SW 1271 (cell line): ENCODE data around the gene IL1RAPL1.
"Not testable (repeated sequence)": the region's sequence is repeated elsewhere in the genome, so short reads cannot be mapped to it uniquely, and the experiment has no call there.

Experiments used
- DNase-seq, 2 experiments: peaks; one replicate each; lab custom pipeline; 2025; lab: John Stamatoyannopoulos, UW

Gene IL1RAPL1

GRCh38 chrX:28628120-28628519 is 40.9 kb downstream of the IL1RAPL1 start:
- DNase-seq = no peak

GRCh38 chrX:28638775-28639174 is 51.5 kb downstream of the IL1RAPL1 start:
- DNase-seq = no peak

GRCh38 chrX:28639451-28639850 is 52.2 kb downstream of the IL1RAPL1 start:
- no peak for DNase-seq

DNA sequence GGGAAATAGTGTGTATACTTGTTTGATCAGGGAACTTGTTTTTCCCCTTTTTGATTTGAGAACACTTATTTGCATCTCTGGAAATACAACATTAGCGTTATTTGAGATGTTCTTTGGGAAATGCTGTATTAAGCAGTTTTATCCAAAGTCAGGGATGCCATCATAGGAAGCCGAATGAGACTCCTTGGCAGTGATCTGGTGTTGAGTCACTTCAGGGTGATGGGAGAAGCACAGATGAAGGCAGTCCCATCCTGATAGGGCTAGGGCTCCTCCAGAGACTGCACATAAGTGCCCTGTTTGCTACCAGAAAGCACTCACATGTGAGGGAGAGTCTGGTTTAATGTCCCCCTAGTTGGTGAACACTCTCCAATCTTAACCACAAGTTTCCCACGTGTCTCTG is 62.3 kb downstream of the IL1RAPL1 start:
- no peak for DNase-seq

GRCh38 chrX:28651186-28651585 is 63.9 kb downstream of the IL1RAPL1 start:
- no peak for DNase-seq

- DNase-seq = no peak
Observed at GRCh38 chrX:28659269-28659668, 72.0 kb downstream of the IL1RAPL1 start.

GRCh38 chrX:28665778-28666177 is 78.5 kb downstream of the IL1RAPL1 start:
- no peak for DNase-seq

- no peak for DNase-seq
Observed at GRCh38 chrX:28668303-28668702, 81.1 kb downstream of the IL1RAPL1 start.

DNA sequence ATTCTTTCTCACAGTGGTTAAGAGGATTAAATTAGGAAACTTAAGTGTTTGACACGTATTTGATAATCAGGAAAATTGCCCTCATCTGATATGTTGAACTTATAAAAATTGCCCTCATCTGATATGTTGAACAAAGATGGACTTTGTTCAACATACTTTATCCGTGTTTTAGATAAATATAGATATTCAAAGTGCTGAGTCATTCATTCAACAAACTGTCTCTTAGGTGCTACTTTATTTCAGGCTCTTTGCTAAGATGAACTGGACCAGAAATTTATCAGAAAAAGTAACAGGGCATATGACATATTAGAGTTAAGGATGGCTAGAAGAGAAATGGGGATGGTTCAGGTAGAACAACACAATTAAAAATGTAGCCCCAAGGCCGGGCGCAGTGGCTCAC is 81.7 kb downstream of the IL1RAPL1 start:
- DNase-seq = no peak

DNA sequence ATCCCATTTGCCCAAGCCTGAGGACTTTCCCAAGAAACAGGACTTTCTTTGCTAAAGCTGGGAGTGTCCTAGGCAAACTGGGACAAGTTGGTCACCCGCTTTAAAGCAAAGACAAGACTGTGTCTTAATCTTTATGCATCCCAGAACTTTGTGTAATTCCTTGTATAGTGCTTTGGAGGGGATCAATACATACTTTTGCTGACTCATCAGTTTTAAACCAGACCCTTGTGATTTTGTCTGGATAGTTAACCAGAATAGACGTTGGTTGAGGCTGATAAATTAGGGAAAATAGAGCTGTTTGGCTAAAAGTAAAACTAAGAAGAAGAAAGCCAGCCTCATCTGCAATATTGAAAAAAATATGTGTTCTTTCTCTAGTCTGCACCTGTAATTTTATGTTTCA is 82.8 kb downstream of the IL1RAPL1 start:
- no peak for DNase-seq

GRCh38 chrX:28675173-28675572 is 87.9 kb downstream of the IL1RAPL1 start:
- no peak for DNase-seq

GRCh38 chrX:28693101-28693500 is 105.9 kb downstream of the IL1RAPL1 start:
- DNase-seq = no peak

DNA sequence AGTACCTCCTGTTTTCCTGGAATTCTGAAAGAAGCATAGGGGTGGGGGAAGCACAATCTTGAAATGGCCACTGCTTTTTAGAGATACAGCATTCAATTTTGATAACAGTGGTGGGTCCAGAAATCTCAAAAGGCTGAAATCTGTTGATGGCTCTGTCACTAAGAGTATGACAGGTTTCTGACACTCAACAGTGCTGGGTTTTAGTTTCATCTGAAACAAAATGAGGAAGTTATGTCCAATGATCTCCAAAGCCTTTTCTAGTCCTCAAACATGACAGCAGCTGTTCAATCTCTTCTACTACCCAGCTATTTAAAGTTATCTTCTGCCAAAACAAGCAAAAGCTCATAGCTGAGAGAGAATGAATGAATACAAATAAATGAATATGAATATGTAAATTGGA is 110.5 kb downstream of the IL1RAPL1 start:
- no peak for DNase-seq

GRCh38 chrX:28701222-28701621 is 114.0 kb downstream of the IL1RAPL1 start:
- DNase-seq = no peak

DNA sequence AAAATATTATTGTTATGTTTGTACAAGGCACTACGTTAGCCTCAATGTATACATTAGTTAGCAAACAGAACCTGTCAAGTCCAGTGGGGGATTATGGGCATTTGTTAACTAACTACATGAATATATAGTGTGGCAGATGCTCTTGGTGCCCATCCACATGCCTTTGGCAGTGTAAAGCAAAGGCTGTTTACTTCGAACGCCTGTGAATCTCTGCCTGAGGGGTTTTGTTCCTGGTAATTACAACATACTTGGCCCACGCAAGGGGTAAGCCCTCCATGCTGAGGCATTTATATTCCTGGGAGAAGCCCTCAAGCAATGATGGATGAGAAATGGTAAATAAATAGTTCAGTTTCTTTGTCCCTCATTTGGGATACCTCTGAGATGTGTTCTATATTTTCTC is 119.7 kb downstream of the IL1RAPL1 start:
- no peak for DNase-seq

DNA sequence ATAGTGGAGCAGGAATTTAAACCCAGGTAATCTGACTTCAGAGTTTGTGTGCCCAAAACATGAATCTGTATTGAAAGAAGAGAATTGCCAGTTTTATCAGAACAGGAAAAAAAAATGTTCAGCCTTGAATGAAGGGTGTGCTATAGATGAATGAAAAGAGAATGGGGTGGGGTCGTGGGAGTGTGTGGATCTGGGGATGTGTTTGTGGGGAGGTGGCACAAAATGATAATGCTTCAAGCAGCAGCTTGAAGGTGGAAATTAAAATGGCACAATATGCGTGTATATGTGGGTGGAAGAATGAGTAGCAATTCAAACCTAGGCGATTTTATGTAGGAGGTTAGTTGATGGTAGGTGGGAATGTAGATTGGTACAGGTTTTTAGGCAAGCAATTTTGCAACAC is 122.2 kb downstream of the IL1RAPL1 start:
- no peak for DNase-seq

DNA sequence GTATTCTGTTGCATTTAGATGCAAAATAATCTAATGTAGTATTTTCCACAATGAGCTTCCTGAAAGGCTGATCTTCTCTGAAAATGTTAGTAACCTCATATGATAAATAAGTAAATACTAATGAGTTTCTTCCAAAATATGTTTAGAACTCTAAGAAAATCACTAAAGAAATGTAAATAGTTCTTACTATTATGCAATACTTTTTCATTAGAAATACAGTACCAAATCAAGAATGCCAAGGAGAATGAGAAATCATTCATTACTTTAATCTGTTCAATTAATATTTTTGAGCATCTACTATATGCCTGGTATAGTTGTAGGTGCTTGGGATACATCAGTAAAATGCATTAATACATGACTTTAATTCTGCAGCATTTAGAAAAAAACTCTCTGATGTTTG is 130.6 kb downstream of the IL1RAPL1 start:
- DNase-seq = no peak

GRCh38 chrX:28718450-28718849 is 131.2 kb downstream of the IL1RAPL1 start:
- no peak for DNase-seq

DNA sequence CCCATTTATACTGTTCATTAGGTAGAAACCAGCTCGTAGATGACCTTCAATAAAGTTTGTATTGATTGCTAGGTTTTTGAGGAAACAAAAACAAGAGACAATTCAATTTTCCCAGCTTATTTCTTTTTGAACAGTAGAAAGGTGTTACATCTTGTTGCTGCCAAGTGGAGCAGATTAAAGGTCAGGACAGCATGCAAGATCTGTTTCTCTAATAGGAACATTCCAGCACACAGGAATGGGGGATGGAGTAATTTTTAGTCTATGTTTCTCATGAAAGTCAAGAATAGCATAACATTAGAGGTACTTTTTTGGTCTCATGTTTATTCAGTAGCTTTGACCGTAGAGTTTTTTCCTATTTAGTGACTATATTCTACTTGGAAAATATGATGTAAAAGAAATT is 132.4 kb downstream of the IL1RAPL1 start:
- DNase-seq = no peak

DNA sequence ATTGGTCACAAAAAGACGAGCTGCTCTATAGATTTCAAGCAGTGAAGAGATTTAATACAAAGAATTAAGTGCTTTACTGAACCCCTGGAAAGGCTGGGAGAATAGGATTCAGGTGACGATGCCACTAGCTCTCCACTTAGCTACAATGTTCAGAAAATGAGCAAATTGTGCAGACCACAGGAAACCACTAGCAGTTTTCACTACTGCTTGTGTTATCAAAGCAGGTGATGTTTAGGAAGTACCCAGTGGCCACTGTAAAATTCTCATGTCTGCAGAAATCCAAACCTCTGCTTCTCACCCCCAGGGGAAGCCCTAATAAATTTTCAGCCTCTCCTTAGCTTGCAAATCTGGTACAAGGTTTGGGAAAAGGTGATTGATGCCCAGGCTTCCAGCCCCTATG is 165.1 kb downstream of the IL1RAPL1 start:
- no peak for DNase-seq

- no peak for DNase-seq
Observed at GRCh38 chrX:28756175-28756574, 168.9 kb downstream of the IL1RAPL1 start.

DNA sequence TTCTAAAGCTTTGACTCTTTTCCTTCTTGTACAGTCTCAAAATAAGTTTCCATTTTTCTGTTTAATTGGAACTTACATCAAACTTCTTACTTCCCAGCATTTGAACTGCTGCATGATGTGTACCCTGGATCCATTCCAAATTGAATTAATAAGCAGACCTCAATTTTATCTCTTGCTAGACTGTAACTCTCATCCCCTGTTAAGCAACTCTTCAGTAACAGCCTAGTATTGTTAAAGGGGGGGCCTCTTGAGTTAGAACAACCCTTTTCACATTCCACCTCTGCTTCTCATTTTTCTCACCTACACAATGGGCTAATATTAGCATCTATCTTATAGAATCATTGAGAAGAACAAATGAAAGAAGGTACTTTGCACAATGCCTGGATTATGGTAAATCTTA is 169.4 kb downstream of the IL1RAPL1 start:
- no peak for DNase-seq

GRCh38 chrX:28757290-28757689 is 170.0 kb downstream of the IL1RAPL1 start:
- no peak for DNase-seq

GRCh38 chrX:28766561-28766960 is 179.3 kb downstream of the IL1RAPL1 start:
- DNase-seq = not testable (repeated sequence)

GRCh38 chrX:28773807-28774206 is 186.6 kb downstream of the IL1RAPL1 start:
- no peak for DNase-seq
